MV-4-11 (cell line): ENCODE results near the gene GALNT2.
A peak's percentile ranks its signal among the peaks of the same experiment; 100 is the strongest.

ENCODE experiments used
- DNase-seq: peaks from one replicate; lab custom pipeline; 2025; lab: John Stamatoyannopoulos, UW

The GALNT2 gene

DNA sequence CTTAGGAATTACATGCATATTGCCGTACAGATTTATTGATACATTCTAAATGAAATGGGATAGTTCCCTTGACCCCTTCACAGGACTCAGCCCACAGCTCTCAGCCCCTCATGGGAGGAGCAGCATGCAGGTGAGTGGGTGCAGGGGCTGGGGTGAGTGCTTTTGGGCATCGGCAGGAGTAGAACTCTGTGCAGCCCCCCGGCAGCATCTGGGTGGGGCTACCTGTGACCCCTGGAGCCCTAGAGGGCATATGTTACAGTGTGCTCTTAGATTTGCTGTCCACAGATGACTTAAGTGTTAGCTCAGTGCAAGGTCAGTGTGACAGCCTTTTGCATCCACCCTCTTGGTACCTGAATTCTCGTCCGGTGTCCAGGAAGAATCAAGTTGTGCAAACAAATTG is 120.3 kb downstream of the GALNT2 start:
- DNase-seq = no peak

DNA sequence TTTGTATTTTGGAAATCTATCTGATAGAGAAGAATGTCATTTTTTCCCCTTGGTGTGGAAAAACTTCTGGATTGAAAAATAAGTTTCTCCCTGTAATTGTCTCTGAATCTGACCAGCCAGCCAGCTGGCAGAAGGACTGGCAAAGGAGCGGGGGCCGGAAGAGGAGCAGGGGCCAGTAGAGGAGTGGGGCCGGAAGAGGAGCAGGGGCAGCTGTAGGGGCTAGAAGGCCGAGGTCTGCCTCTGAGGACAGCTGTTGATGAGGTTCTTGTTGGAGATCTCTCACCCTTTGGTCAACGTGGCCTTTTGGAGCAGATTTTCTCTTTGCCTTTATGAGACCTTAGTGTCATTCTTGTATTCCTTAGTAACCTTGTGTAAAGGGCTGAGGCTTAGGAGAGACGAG is 121.8 kb downstream of the GALNT2 start:
- no peak for DNase-seq

- no peak for DNase-seq
Measured at GRCh38 chr1:230189341-230189740, 122.3 kb downstream of the GALNT2 start.

DNA sequence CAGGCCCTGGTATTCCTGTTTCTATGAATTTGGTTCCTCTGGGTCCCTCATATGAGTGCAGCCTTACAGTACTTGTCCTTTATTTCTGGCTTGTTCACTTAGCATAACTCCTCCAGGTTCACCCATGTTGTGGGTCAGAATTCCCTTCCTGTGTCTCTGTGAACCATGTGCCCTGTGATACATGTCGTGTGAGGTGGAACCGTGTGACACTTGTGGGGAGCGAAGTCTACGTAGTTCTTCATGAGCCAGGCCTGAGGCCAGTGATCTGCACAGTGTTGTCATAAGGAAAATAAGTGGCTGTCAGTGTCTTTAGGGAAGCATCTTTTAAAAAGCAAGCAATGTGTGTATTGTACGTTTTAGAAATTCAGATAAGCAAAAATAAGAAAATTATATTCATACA is 122.8 kb downstream of the GALNT2 start:
- DNase-seq = no peak

GRCh38 chr1:230191079-230191804 is 124.2 kb downstream of the GALNT2 start:
- DNase-seq = peak; percentile 98

DNA sequence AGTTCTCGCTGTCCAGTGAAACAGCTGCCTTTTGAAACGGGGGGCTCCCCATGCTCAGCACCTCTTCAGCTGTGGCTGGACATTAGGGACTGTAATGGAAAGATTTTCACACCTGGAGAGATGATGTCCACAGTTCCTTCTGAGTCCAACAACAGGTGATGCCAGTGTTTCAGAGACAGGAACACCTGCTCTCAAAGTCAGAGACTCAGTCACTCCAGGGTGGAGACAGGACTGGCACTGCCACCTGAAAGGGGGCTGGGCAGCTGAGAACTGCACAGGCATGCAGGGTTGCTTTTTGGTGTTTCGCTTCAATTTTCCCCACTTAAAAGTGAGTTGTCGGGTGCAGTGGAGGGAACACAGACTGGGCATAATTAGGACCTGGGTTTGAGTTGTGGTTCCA is 124.8 kb downstream of the GALNT2 start:
- no peak for DNase-seq

GRCh38 chr1:230194525-230194924 is 127.5 kb downstream of the GALNT2 start:
- DNase-seq = no peak

GRCh38 chr1:230195199-230195598 is 128.2 kb downstream of the GALNT2 start:
- DNase-seq = no peak

DNA sequence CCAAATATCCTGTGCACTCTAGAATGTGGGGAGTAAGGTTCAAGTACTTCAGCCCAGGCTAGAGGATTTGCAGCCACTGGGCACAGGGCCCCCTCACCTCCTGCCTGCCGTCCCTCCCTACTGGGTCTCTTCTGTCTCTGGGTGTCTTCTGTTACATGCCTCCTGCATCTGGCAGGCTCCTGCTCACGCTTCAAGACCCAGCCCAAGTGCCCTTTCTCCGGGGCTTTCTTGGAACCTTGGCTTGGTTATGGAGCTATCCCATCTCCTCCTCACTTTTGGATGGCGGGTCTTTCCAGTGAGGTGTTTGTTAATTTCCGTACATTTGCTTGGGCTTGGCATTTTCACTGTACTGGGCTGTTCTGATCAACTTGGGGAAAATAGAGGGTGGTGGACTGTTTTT is 129.0 kb downstream of the GALNT2 start:
- no peak for DNase-seq

DNA sequence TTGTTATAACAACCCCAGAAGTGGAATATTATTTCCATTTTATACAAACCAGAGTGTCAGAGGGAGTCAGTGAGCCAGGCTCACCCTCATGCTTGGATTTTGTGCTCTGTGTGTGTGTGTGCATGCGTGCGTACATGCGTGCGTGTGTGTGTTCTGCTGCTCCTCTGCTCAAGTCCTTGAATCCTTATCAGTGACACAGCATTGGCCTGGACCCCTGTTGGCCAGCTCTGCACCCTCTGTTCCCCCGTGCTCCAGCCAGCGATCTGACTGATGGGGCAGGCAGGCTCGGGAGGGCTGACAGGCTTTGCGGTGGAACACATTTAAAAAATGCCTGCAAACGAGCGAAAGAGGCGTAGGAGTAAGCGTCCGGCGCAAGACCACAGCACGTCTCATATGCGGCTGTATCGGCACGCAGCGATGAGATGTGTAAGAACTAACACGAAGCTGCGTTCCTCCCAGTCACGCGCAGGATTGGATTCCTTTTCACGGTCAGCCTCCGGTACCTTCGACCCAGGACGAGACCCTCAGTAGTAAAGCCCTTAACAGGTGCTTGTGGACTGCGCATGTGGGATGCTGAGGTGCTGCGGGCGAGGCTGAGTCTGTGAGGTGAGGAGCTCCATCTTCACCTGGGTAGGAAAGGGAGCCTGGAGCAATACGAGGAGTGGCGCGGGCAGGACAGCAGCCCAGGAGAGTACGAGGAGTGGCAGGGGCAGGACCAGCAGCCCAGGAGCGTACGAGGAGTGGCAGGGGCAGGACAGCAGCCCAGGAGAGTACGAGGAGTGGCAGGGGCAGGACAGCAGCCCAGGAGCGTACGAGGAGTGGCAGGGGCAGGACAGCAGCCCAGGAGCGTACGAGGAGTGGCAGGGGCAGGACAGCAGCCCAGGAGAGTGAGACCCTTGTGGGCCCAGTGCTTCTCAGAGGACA is 130.9 kb downstream of the GALNT2 start:
- no peak for DNase-seq

DNA sequence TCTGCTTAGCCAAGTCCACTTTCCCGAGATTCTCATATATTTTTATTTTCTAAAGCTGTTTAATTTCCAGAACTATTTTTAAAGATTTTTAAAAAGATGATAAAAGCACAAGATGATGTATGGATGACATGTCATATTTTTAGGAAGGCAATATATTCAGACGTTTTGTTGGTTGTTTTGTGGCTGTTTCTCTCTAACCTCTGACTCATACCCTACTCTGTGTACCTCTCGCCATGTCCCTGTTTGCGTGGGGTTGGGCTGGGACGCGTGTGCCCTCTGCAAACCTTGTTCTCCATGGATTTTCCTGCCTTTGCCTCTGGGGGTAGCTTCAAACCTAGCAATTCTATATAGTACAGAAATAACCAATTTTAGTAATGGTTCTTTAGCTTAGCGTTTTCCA is 132.0 kb downstream of the GALNT2 start:
- DNase-seq = no peak

DNA sequence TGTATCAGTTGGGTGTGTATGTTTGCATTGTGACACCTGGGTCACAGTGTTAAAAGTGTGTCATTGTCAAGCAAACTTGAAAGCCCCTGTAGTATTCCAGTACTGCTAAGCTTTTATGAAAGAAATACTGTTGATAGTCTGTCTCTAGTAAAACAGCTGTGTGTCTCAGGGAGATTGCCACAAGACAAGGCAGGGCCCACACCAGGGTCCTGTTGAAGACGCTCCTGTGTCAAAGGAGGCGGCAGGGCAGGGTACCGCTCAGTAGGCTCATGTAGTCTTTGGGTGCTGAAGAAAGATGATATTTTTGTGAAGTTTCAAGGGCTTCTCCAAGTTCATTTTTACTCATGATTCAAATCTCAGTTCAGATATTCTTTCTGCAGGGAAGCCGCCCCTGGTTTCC is 132.5 kb downstream of the GALNT2 start:
- no peak for DNase-seq

- no peak for DNase-seq
Measured at GRCh38 chr1:230200276-230200675, 133.2 kb downstream of the GALNT2 start.

GRCh38 chr1:230201445-230201844 is 134.4 kb downstream of the GALNT2 start:
- no peak for DNase-seq

DNA sequence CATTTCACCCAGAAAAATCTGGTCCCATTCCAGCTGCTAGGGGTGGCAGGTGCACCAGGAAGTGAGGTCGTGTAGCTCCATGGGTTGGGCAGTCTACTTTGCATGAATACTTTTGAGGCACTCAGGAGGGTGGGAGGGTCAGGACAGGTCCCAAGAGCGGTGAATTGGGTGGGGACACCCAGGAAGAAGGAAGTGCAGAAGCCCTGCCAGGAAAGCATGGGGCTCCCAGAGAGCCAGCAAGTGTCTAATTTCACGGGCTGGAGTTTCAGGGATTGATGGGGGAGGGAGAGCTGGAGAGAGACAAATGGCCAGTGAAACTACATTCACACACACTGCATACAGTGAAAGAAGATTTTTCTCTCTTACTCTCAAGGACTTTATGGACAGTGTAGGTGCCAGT is 137.8 kb downstream of the GALNT2 start:
- no peak for DNase-seq

DNA sequence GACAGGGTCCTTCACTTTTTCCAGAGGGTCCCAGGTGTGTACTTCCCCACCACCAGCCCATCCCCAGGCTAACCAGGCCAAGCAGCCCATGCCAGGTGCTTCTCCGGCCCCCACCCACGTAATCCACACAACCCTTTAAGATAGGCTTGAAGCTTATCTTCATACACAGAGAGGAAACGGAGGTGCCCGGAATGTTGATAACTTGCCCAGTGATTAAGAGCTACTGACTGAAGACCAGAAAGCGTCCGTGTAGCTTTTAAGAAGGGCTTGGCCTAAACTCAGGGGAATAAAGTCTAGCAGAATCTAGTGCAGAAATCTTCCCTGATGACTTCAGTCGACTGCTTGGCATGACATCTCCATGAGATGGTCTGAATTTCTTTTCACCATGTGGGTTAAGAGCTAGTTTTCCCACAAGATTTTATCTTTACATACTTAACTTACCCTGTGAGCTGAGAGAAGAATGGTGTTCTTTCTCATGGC is 138.7 kb downstream of the GALNT2 start:
- no peak for DNase-seq

DNA sequence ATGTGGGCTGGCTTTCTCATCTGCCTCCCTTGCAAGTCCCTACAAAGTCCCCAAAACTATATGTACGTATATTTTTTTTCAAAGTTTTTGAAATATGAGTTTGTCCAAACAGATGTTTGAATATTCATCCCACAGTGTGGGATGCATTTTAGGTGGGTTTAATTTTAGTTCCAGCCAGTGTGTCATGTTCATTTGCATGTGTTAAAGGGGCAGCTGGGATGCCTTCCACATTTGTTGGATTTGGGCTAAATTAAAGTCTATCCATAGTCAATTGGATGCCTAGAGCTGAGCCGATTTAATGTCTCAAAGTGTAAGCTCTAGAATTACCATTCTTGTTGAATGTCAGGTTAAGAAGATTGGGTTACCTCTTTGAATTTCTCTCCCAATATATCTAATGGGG is 139.2 kb downstream of the GALNT2 start:
- DNase-seq = no peak

DNA sequence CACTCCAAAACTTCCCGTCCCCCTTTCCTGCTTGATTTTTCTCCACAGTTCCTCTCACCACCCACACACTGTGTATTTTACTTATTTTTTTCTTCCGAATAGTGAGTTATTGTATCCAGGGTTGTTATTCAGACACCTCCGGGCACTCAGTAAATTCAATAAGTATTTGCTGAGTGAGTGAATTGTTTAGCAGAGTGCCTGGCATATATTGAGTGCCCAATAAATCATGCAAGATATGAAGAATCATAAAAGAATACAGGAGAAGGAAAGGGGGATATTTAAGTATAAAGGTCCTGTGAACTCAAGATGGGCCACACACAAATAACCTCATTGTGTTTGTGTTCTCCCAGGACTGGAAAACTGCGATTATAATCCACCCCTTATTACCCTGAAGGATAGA is 139.9 kb downstream of the GALNT2 start:
- DNase-seq = no peak

DNA sequence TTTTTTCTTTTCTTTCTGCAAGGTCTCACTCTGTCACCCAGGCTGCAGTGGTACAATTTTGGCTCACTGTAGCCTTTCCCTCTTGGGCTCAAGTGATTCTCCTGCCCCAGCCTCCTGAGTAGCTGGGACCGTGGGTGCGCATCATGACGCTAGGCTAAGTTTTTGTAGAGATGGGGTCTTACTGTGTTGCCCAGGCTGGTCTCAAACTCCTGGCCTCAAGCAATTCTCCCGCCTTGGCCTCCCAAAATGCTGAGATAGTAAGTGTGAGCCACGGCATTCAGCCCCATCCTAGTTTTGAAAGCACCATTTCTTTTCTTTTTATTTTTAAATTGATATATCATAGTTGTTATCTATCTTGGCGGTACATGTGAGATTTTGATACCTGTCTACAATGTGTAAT is 140.6 kb downstream of the GALNT2 start:
- DNase-seq = no peak

DNA sequence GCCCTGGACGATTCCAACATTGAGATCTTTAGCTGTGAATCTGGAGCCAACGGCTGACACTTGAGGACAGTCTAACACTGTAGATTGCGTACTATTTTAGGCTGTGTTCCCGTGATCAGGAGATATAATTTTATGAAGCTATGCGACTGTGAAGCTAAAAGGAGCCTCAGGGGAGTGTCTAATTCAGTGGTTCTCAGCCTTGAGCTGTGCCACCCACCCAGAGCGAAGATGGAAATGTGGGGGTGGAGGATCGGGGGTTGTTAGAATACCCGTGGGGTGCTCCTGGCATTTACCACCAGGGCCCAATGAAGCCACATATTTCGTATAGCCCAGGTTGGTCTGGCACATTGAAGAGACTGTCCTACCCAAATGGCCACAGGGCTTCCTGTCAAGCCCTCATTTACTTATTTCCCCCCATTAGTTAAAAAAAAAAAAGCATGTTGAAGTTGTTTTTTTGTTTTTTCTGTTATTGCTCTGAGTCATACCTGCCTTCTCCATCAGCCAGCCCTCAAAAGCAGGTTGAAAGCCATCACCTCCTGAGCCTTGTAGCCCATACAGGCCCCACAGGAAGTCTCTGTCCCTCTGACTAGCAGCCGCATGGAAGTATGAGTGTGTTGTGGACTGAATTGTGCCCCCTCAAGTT is 141.7 kb downstream of the GALNT2 start:
- DNase-seq = no peak

DNA sequence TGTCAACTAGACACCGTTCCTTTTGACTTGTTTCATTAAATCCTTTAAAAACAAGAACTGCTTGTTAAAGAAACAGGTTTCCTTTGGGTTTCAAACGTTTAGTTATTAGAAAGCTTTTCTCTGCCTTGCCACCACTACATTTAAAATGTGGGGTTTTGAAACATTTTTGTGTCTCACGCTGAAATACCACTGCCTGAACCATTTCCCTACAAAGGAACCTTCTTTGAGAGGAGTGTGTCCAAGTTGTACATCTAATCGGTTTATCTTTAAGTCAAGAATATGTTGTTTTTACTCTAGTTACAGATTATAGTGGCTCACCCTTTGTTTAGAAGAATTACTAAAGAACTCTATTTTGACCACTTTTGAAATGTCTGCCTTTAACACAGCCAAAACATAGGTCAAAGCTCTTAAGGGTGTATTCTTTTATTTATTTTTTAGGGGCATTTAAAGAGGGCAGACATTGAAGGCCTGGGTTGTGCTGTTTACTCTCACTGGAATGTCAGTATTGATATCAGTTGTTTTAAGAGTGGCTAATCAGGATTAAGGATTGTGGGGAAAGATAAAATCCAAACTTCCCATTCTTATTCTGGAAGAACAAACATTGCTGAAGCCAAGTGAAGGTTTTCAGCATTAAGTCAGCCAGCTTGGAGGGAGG is 143.4 kb downstream of the GALNT2 start:
- no peak for DNase-seq

GRCh38 chr1:230210981-230211336 is 143.9 kb downstream of the GALNT2 start:
- DNase-seq = no peak
